Natural killer cell (primary cell): ENCODE data around the gene TIFAB. TPM values are rescaled to one million over a fixed set of nuclear protein-coding genes. Genes with fewer than 3 reads are reported as not detected.

Experiments used
- ATAC-seq, 3 donors: fragments of 150-1000 bp in 2 of 3; fragments of 200-7000 bp in 1 of 3; cut with Tn5 transposase; 1 replicate in 1 of 3; 2 replicates in 2 of 3; pipeline ENCODE4 v1.10.0; 2021; ENCODE audit warnings: mild to moderate bottlenecking in 2 of 3, moderate library complexity in 2 of 3
- DNase-seq, 2 donors: peaks; one replicate each; pipeline versions ENCODE4 v3.0.0 to v3.0.0-alpha.2; 2013 to 2021; ENCODE audit warnings: mixed read lengths in 1 of 2
- H3K27ac ChIP-seq: one replicate; pipeline ENCODE4 v1.5.1; 2013; ENCODE audit warnings: mild to moderate bottlenecking, low read length
- H3K27me3 ChIP-seq: one replicate; pipeline ENCODE4 v1.6.1; 2013; ENCODE audit warnings: low read length; ENCODE audit not compliant: control insufficient read depth, insufficient read depth
- H3K36me3 ChIP-seq: one replicate; pipeline ENCODE4 v1.6.1; 2013; ENCODE audit warnings: low read length; ENCODE audit not compliant: control insufficient read depth, insufficient read depth
- H3K4me1 ChIP-seq: one replicate; pipeline ENCODE4 v1.6.1; 2013; ENCODE audit warnings: low read length; ENCODE audit not compliant: control insufficient read depth, insufficient read depth
- H3K4me3 ChIP-seq: one replicate; pipeline ENCODE4 v1.5.1; 2013; ENCODE audit warnings: low read length
- H3K9me3 ChIP-seq: one replicate; pipeline ENCODE4 v1.6.1; 2013; ENCODE audit warnings: low read length; ENCODE audit not compliant: control insufficient read depth, insufficient read depth
- H3K27ac Mint-ChIP-seq, 2 donors: one replicate each; pipeline ENCODE4 v1.8.0; 2022; ENCODE audit warnings: mild to moderate bottlenecking in 2 of 2, mixed read lengths in 2 of 2, moderate library complexity in 1 of 2
- H3K27me3 Mint-ChIP-seq, 2 donors: one replicate each; pipeline ENCODE4 v1.8.0; 2022; ENCODE audit warnings: low read depth in 2 of 2, mixed read lengths in 2 of 2
- H3K36me3 Mint-ChIP-seq: one replicate; pipeline ENCODE4 v1.8.0; 2022; ENCODE audit warnings: mixed read lengths
- H3K4me1 Mint-ChIP-seq, 2 donors: one replicate each; pipeline ENCODE4 v1.8.0; 2022; ENCODE audit warnings: mixed read lengths in 2 of 2
- H3K4me3 Mint-ChIP-seq: one replicate; pipeline ENCODE4 v1.8.0; 2022; ENCODE audit warnings: mild to moderate bottlenecking, moderate library complexity, mixed read lengths
- H3K9me3 Mint-ChIP-seq, 2 donors: one replicate each; pipeline ENCODE4 v1.8.0; 2022; ENCODE audit warnings: mixed read lengths in 2 of 2
- WGBS: methylation state at CpG from one replicate; pipeline ENCODE4 v1.1.7; 2013; ENCODE audit warnings: missing lambda C conversion rate; ENCODE audit not compliant: insufficient coverage; 5-methylcytosine and 5-hydroxymethylcytosine counted together
- intact Hi-C: fragments of 100-400 bp; cut with micrococcal nuclease; formaldehyde crosslinking; loops from one replicate; pipeline ENCODE4 v1.14.2; 2022
- total RNA-seq, 4 donors: library from RNA; stranded (reverse); fragments of 120-200 nt in 1 of 4; gene quantifications; one replicate each; pipeline versions ENCODE4 v1.2.3 to v1.2.4, GENCODE V29; 2013 to 2022
- TF ChIP-seq, protein P1 (sequence below): fragments of 200-600 bp; IDR thresholded peaks from one replicate; pipeline ENCODE4 v1.8.0; 2022; ENCODE audit warnings: antibody characterized with exemption

The TIFAB gene
- total RNA-seq, 3 donors from 2014 or later (not counting 1 experiment from before 2014, with no cell fraction given), result 0.05 to 0.21 TPM; not detected in 1

DNA sequence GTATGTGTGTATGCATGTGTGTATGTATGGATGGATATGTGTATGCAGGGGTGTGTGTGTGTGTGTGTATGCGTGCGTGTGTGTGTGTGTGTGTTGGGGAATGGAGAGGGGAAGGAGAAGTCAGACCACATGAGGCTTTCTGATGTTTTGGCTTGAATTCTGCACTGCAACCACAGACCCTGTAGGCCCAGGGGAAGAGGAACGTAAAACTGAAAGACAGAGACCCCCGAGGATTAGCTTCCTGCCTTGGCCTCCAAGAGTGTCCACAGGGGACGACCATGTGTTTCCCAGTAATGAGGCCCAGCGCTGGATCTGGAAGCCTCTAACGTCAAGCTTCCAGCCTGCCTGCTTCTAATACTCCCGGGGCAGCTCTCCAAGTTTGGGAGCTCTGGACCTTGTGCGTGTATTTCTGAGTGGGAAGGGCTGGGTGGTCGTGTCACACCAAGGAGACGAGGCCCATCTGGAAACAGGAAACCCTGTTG, 10.8 kb downstream of the TIFAB start:
- TF ChIP-seq, protein P1, sequence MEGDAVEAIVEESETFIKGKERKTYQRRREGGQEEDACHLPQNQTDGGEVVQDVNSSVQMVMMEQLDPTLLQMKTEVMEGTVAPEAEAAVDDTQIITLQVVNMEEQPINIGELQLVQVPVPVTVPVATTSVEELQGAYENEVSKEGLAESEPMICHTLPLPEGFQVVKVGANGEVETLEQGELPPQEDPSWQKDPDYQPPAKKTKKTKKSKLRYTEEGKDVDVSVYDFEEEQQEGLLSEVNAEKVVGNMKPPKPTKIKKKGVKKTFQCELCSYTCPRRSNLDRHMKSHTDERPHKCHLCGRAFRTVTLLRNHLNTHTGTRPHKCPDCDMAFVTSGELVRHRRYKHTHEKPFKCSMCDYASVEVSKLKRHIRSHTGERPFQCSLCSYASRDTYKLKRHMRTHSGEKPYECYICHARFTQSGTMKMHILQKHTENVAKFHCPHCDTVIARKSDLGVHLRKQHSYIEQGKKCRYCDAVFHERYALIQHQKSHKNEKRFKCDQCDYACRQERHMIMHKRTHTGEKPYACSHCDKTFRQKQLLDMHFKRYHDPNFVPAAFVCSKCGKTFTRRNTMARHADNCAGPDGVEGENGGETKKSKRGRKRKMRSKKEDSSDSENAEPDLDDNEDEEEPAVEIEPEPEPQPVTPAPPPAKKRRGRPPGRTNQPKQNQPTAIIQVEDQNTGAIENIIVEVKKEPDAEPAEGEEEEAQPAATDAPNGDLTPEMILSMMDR, result no peak
- intact Hi-C loops, result no loop called here
- Mint-ChIP-seq H3K36me3 (no peaks in the 10 kb centered on the region), H3K4me3 (no peak overlapping the region), H3K9me3 (no peaks in the 10 kb centered on the region), H3K27me3 (peaks cover 3 to 8% of the 10 kb centered on the region in 2 donors), H3K27ac (no peak overlapping the region), H3K4me1 (peaks cover 9 to 11% of the 10 kb centered on the region in 2 donors)
- Histone ChIP-seq H3K27ac (no peak overlapping the region), H3K4me1 (peaks cover 39% of the 10 kb centered on the region), H3K27me3 (no peaks in the 10 kb centered on the region), H3K36me3 (no peaks in the 10 kb centered on the region), H3K4me3 (no peak overlapping the region), H3K9me3 (no peaks in the 10 kb centered on the region)
- ATAC-seq (no peak), DNase-seq (no peak)
- 28% methylated on average over 11 of the region's 11 CpGs for WGBS

GRCh38 chr5:135440916-135441315, 11.2 kb downstream of the TIFAB start:
- TF ChIP-seq, protein P1, result no peak
- no peak overlapping the region for H3K27ac Mint-ChIP-seq
- H3K27me3 ChIP-seq, result no peaks in the 10 kb centered on the region
- H3K36me3 ChIP-seq, result no peaks in the 10 kb centered on the region
- H3K4me1 ChIP-seq, result peaks cover 39% of the 10 kb centered on the region
- no peak for DNase-seq
- 55% methylated on average over 6 of the region's 6 CpGs for WGBS
- ATAC-seq, result no peak
- H3K27ac ChIP-seq, result no peak overlapping the region
- no peaks in the 10 kb centered on the region for H3K9me3 ChIP-seq
- peaks cover 9 to 11% of the 10 kb centered on the region in 2 donors for H3K4me1 Mint-ChIP-seq
- intact Hi-C loops, result no loop called here
- no peak overlapping the region for H3K4me3 Mint-ChIP-seq
- H3K36me3 Mint-ChIP-seq, result no peaks in the 10 kb centered on the region
- peaks cover 6 to 8% of the 10 kb centered on the region in 2 donors for H3K27me3 Mint-ChIP-seq
- no peaks in the 10 kb centered on the region for H3K9me3 Mint-ChIP-seq
- H3K4me3 ChIP-seq, result no peak overlapping the region

DNA sequence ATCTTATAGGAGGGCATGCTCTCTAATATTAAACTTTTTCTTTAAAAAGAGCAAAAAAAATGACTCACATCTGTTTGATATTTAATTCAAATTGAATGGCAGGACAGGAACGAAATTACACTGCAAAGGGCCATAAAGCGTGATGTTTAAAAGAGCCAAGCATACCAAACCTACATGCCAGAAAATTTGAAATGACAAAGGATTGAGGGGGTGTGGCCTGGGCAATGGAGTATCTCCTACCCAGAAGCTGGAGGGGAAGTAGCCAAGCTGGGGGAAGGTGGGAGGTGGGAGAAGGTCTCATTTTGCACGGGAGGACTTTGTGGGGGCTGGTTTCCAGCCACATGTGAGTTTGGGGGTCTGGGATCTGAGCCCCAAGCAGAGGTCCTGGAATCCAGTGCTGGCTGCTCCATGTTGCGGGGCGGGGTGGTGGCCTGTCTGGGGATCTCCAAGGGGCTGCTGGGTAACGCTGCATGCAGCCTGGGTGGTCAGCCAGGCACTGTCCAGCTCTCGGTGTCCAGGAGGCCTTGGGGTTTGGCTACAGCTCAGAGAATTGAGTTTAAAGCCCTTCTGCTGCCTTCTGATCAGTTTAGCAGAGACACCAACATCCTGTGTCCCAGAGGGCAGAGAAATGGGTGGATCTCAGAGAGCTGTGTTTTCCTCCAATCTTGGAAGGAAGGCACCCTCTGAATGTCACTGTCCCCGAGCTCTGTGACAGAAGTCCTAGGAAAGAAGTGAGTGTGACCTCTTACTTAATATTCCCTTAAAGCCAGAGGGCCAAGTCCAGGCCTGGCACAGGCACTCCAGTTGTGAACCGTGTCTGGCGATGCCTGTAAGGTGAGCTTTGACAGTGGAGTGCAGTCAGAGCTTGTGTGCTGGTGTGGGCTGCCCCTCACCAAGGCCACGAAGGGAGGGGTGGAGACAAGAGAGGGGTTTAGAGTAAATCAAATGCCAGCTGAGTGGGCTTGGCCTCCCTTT, 12.6 kb downstream of the TIFAB start:
- Mint-ChIP-seq H3K4me3 (no peak overlapping the region), H3K27me3 (peaks cover 9 to 15% of the 10 kb centered on the region in 2 donors), H3K4me1 (peaks cover 6% of the 10 kb centered on the region in 2 donors), H3K36me3 (no peaks in the 10 kb centered on the region), H3K27ac (no peak overlapping the region), H3K9me3 (no peaks in the 10 kb centered on the region)
- ATAC-seq (no peak), DNase-seq (no peak)
- no peak overlapping the region for H3K4me3 ChIP-seq
- H3K27ac ChIP-seq, result no peak overlapping the region
- 77% methylated on average over 9 of the region's 11 CpGs for WGBS
- no peaks in the 10 kb centered on the region for H3K27me3 ChIP-seq
- H3K4me1 ChIP-seq, result peaks cover 35% of the 10 kb centered on the region
- H3K36me3 ChIP-seq, result no peaks in the 10 kb centered on the region
- no peaks in the 10 kb centered on the region for H3K9me3 ChIP-seq
- intact Hi-C loops, result no loop called here
- TF ChIP-seq, protein P1, result no peak
